Panc1 (cell line): Measurements from ENCODE around the gene MAGI1.

Experiments
- POLR2AphosphoS5 ChIP-seq: IDR thresholded peaks from 2 replicates; pipeline ENCODE4 v1.6.1; 2012; ENCODE audit warnings: mild to moderate bottlenecking, low read depth, low read length, moderate library complexity
- SIN3A ChIP-seq: IDR thresholded peaks from 2 replicates; pipeline ENCODE4 v1.6.1; 2012; ENCODE audit warnings: low read depth, mild to moderate bottlenecking, low read length, moderate library complexity, borderline replicate concordance; ENCODE audit not compliant: insufficient read depth
- TF ChIP-seq, protein P1 (sequence below): fragments of 450-650 bp; IDR thresholded peaks from 2 replicates; pipeline ENCODE4 v1.5.1; 2017; ENCODE audit warnings: mild to moderate bottlenecking
- TF ChIP-seq, protein P2 (sequence below), 2 experiments: IDR thresholded peaks; 2 replicates each; pipeline ENCODE4 v1.6.1; 2011 to 2012; ENCODE audit warnings: low read depth in 2 of 2, control low read depth in 1 of 2, low read length in 1 of 2, mild to moderate bottlenecking in 1 of 2, moderate library complexity in 1 of 2; ENCODE audit not compliant: insufficient read depth in 1 of 2

DNA sequence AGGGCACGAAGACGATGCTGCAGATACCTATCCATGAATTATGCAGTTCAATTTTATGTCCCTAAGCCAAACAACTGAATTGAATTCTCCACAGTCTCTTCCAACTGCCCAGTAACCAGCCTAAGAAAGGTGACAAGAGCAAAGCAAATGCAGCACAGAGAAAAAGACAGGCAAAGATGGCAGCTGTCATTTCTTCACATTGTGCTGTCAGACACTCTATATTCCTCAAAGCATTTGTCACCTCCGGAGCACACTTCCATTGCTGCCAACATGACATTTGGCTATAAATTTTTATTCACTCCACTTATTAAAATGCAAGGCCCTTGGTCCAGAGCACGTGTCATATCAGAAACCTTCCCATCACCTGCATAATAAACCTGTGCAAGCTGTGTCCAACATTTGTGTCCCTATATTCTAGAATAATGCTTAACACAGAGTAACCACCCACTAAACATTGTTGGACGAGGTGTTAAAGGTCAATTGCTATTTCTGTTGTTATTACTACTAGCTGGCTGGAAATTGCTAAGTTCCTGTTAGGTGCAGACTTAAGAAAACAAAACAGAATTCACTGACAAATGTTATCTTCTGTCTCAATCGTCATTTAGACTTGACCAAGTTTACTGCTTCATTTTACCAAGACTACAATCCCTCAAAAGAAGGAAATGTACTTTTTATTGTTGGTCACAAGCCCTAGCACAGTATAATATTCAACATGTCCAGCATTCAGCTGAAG, 89.7 kb downstream of the MAGI1 start:
- no peak for TF ChIP-seq POLR2AphosphoS5
- no peak for TF ChIP-seq SIN3A
- TF ChIP-seq, protein P1, sequence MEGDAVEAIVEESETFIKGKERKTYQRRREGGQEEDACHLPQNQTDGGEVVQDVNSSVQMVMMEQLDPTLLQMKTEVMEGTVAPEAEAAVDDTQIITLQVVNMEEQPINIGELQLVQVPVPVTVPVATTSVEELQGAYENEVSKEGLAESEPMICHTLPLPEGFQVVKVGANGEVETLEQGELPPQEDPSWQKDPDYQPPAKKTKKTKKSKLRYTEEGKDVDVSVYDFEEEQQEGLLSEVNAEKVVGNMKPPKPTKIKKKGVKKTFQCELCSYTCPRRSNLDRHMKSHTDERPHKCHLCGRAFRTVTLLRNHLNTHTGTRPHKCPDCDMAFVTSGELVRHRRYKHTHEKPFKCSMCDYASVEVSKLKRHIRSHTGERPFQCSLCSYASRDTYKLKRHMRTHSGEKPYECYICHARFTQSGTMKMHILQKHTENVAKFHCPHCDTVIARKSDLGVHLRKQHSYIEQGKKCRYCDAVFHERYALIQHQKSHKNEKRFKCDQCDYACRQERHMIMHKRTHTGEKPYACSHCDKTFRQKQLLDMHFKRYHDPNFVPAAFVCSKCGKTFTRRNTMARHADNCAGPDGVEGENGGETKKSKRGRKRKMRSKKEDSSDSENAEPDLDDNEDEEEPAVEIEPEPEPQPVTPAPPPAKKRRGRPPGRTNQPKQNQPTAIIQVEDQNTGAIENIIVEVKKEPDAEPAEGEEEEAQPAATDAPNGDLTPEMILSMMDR: no peak
- TF ChIP-seq, protein P2, sequence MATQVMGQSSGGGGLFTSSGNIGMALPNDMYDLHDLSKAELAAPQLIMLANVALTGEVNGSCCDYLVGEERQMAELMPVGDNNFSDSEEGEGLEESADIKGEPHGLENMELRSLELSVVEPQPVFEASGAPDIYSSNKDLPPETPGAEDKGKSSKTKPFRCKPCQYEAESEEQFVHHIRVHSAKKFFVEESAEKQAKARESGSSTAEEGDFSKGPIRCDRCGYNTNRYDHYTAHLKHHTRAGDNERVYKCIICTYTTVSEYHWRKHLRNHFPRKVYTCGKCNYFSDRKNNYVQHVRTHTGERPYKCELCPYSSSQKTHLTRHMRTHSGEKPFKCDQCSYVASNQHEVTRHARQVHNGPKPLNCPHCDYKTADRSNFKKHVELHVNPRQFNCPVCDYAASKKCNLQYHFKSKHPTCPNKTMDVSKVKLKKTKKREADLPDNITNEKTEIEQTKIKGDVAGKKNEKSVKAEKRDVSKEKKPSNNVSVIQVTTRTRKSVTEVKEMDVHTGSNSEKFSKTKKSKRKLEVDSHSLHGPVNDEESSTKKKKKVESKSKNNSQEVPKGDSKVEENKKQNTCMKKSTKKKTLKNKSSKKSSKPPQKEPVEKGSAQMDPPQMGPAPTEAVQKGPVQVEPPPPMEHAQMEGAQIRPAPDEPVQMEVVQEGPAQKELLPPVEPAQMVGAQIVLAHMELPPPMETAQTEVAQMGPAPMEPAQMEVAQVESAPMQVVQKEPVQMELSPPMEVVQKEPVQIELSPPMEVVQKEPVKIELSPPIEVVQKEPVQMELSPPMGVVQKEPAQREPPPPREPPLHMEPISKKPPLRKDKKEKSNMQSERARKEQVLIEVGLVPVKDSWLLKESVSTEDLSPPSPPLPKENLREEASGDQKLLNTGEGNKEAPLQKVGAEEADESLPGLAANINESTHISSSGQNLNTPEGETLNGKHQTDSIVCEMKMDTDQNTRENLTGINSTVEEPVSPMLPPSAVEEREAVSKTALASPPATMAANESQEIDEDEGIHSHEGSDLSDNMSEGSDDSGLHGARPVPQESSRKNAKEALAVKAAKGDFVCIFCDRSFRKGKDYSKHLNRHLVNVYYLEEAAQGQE (IDR thresholded peaks at IDR 0.05; ENCODE audit: insufficient read depth in 1 of 2, low read depth in 2 of 2, low read length in 1 of 2): no peak
